Coronary artery (tissue), 2 donors: ENCODE data around the gene CAPRIN1.

Source experiments
- DNase-seq: peaks from one replicate; pipeline ENCODE4 v3.0.0-alpha.2; 2017; ENCODE audit warnings: low spot score
- H3K27ac ChIP-seq, 2 donors: fragments of 200-600 bp; sonication (generic); one replicate each; pipeline ENCODE4 v1.5.1; 2016 to 2019
- H3K4me3 ChIP-seq: fragments of 200-600 bp; sonication (generic); 2 replicates; pipeline ENCODE4 v1.5.1; 2016; ENCODE audit warnings: mild to moderate bottlenecking, moderate library complexity
- TF ChIP-seq, protein P1 (sequence below): fragments of 200-600 bp; sonication (generic); IDR thresholded peaks from one replicate; pipeline ENCODE4 v1.5.1; 2019; ENCODE audit warnings: antibody characterized with exemption

The CAPRIN1 gene

DNA sequence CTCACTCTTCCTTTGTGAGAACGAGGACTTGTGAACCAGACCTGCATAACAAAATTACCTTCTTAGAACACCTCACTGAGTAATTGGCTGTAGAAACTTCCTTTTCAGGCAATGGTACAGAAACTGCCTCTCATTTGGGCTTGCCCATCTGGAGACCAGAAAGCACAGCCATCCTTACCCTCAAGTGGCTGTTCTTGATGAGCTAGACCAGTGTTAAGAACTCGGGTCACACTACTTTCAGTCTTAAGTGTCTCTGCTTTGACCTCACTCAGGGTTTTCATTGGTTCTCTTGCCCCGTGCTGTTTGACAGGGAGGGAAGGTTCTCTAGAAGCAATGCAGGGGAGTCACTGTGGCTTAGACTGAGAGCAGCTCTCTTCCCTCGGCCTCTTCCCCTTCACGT lies 83.2 kb downstream of the CAPRIN1 start:
- no peak for DNase-seq
- TF ChIP-seq, protein P1, sequence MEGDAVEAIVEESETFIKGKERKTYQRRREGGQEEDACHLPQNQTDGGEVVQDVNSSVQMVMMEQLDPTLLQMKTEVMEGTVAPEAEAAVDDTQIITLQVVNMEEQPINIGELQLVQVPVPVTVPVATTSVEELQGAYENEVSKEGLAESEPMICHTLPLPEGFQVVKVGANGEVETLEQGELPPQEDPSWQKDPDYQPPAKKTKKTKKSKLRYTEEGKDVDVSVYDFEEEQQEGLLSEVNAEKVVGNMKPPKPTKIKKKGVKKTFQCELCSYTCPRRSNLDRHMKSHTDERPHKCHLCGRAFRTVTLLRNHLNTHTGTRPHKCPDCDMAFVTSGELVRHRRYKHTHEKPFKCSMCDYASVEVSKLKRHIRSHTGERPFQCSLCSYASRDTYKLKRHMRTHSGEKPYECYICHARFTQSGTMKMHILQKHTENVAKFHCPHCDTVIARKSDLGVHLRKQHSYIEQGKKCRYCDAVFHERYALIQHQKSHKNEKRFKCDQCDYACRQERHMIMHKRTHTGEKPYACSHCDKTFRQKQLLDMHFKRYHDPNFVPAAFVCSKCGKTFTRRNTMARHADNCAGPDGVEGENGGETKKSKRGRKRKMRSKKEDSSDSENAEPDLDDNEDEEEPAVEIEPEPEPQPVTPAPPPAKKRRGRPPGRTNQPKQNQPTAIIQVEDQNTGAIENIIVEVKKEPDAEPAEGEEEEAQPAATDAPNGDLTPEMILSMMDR, result no peak
- Histone ChIP-seq H3K27ac (no peak overlapping the region), H3K4me3 (no peak overlapping the region)

DNA sequence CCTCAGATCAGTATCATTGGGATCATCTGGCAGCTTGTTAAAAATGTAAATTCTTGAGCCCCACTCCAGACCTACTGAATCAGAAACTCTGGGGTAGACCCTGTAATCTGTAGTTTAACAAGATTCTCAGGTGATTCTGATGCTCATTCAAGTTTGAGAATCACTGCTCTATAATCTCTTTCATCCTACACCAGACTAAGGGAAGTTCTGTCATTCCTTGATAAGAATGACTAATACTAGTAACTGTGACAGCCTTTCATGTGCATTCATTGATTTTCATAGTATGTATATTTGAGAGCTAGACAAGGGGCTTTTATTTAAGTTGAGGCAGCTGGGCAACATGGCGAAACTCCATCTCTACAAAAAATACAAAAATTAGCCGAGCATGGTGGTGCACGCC lies 83.9 kb downstream of the CAPRIN1 start:
- no peak for DNase-seq
- TF ChIP-seq, protein P1, result no peak
- H3K4me3 ChIP-seq, result no peak overlapping the region
- H3K27ac ChIP-seq, result no peak overlapping the region

DNA sequence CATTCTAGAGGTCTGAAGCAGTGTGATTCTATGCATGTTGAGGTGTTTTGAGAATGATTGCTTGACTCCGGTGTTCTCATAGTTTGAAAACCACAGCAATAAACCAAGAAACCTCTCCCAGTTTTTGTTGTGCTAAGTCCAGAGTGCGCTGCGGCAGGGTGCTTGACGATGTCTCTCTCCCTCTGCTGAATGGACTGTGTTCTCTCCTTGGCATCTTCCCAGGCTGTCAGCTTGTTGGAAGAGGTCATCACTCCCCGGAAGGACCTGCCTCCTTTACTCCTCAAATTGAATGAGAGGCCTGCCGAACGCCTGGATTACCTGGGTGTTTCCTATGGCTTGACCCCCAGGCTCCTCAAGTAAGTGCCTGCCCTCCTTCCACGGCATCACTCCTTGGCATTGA lies 84.9 kb downstream of the CAPRIN1 start:
- TF ChIP-seq, protein P1, result no peak
- Histone ChIP-seq H3K27ac (no peak overlapping the region), H3K4me3 (no peak overlapping the region)
- no peak for DNase-seq

DNA sequence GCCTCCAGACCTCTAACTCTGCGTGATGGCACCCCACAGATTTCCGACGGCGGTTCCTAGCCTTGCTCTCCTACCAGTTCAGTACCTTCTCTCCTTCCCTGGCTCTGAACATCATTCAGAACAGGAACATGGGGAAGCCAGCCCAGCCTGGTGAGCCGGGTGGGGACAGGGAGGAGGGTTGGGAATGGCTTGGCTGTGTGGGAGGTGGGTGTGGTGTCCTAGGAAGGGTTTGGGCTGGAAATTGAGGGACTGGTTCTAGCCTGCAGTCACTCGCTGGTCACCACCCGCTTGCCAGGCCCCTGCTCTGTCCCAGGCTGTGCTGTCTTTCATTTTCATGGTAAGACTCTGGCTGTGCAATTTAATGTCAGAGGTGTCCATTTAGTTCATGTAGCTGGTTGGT lies 87.8 kb downstream of the CAPRIN1 start:
- no peak overlapping the region for H3K27ac ChIP-seq
- H3K4me3 ChIP-seq, result no peak overlapping the region
- DNase-seq, result no peak
- TF ChIP-seq, protein P1, result no peak

DNA sequence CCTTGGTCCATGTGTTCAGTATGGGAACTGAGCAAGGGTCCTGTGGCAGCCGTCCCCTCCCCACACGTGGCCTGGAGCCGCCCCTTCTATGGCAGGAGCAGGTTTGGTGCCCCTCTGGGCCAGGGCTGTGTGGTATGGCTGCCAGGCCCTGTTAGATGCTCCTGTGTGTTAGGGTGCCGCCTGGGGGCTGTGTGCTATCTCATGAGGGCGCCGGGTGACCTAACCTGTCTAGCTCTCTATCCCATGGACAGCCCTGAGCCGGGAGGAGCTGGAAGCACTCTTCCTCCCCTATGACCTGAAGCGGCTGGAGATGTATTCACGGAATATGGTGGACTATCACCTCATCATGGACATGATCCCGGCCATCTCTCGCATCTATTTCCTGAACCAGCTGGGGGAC lies 88.6 kb downstream of the CAPRIN1 start:
- Histone ChIP-seq H3K4me3 (no peak overlapping the region), H3K27ac (no peak overlapping the region)
- no peak for DNase-seq
- TF ChIP-seq, protein P1, result no peak

DNA sequence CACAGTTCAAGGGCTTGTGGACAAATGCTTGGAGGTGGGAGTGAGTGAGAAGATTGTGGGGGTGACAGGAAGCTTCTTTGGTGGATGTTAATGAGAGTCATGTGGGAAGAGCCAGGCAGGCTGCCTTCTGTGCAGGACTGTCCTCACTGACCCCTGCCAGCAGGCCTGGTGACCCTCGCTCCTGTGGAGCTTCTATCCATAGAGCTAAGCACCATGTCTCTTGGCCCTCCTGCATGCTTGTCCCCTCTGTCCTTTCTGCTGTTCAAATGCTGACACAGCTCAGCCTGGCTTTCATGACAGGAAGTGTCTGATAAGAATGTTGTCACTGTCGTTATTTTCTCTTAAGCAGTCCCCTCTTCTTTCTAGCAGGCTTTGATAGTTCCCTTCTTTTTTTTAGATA lies 91.5 kb downstream of the CAPRIN1 start:
- TF ChIP-seq, protein P1, result no peak
- no peak for DNase-seq
- no peak overlapping the region for H3K27ac ChIP-seq
- no peak overlapping the region for H3K4me3 ChIP-seq

DNA sequence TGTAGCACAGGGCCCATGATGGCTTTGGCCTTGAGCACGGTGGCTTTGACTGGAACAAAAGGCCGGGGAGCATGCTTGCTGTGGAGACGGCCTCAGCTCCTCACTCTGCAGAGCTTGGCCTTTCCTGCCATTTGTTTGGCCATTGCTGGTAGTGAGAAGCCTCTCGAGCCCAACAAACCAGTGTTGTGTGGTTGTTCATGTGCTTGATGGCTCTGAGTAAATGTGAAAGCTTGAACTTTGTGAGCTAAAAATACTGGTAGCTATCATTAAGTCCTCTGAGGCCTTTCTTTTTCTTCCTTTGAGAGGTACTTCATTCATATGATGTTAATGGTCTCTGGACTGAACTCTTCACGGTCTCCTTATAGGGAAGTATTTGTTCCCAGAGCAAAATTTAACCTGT lies 93.5 kb downstream of the CAPRIN1 start:
- no peak overlapping the region for H3K27ac ChIP-seq
- no peak for DNase-seq
- H3K4me3 ChIP-seq, result no peak overlapping the region
- TF ChIP-seq, protein P1, result no peak
